ENCODE data around the gene DHFR2. TPM values are rescaled to one million over a fixed set of nuclear protein-coding genes. Genes with fewer than 3 reads are reported as not detected.

DHFR2 gene
- total RNA-seq, 5 donors from 2014 or later (not counting 1 experiment from before 2014, with no cell fraction given) = 3.5 to 11.4 (median 8.6) TPM

DNA sequence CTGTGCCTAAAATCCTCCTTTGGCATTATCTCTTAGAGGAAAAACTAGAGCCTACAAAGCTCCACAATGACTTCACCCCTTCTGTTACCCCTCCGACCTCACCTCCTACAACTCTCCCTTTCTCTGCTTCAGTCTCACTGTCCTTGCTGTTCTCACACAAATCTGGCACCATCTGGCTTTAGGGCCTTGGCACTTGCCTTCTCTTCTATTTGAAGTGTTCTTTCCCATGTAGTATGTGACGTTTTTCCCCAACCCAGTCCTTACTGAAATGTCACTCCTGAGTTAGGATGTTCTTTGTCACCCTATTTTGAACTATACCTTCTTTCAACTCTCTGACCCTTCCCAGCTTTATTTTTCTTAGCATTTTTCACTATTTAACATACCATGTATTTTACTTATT, 43.1 kb downstream of the DHFR2 start:
- CTCF ChIA-PET = no interaction called here
- no peak overlapping the region for H3K27ac Mint-ChIP-seq

DNA sequence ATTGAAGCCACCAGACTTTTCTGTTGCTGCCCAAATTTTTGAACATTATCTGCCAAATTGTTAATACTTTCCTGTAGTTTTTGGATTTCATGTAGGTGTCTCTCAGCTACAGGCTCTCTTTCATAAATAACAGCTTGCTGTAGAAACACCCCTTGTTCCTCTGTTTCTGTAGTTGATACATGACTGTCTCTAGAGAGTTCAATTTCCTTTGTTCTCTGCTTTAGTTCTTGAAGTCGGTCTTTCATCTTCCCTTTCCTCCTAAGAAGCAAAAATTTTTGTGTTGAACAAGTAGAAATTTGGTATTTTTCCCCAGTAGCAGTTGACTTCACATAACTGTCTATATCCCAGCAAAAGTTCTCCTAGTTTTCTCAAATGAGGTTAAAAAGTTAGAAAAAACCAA, 47.7 kb downstream of the DHFR2 start:
- ATAC-seq (replicated peaks in 1 of 4) (peak in 1 of 4 experiments; percentile 75), DNase-seq (peak in 1 of 35 experiments; percentile 6)
- Mint-ChIP-seq H3K36me3 (peaks cover 20% of the 10 kb centered on the region), H3K9me3 (no peaks in the 10 kb centered on the region), H3K27ac (no peak overlapping the region), H3K4me3 (no peak overlapping the region), H3K4me1 (peaks cover 14 to 21% (median 20%) of the 10 kb centered on the region in 3 donors), H3K27me3 (no peaks in the 10 kb centered on the region)
- no peaks in the 10 kb centered on the region for H3K27me3 ChIP-seq (replicated peaks in 1 of 2; ENCODE audit: control insufficient read depth in 2 of 2, extremely low read depth in 1 of 2, insufficient read depth in 2 of 2, low read length in 1 of 2)
- H3K4me3 ChIP-seq (ENCODE audit: control insufficient read depth in 1 of 2, extremely low read depth in 1 of 2, low read length in 1 of 2) = no peak overlapping the region
- no CpG with 5 or more reads among the region's 1 CpG for WGBS (ENCODE audit: insufficient coverage)
- ChIA-PET POLR2A (interaction anchor here in 1 of 2 donors (0.6 kb wide), 1 partner anchor 1011 kb away, joined by 4 read pairs; no protein-coding TSS in a partner anchor), CTCF (interaction anchor here in 1 of 2 donors (1.6 kb wide), 1 partner anchor 54 kb away, joined by 7 read pairs; no protein-coding TSS in a partner anchor)
- no peak overlapping the region for H3K27ac ChIP-seq (ENCODE audit: low read length)
- no peaks in the 10 kb centered on the region for H3K9me3 ChIP-seq
- H3K36me3 ChIP-seq (ENCODE audit: control insufficient read depth in 2 of 2, extremely low read depth in 1 of 2, insufficient read depth in 1 of 2, low read length in 1 of 2) = no peaks in the 10 kb centered on the region
- H3K4me1 ChIP-seq (ENCODE audit: control insufficient read depth in 1 of 2, extremely low read depth in 1 of 2, insufficient read depth in 2 of 2, low read length in 2 of 2) = peaks cover 0 to 9% of the 10 kb centered on the region in 2 experiments

More for the DNA sequence above, 43.1 kb downstream of the DHFR2 start:
- H3K27me3 ChIP-seq (replicated peaks in 1 of 2; ENCODE audit: control insufficient read depth in 2 of 2, extremely low read depth in 1 of 2, insufficient read depth in 2 of 2, low read length in 1 of 2) = no peaks in the 10 kb centered on the region
- POLR2A ChIA-PET = interaction anchor here in 1 of 2 donors (0.6 kb wide), 1 partner anchor 49 kb away, joined by 3 read pairs; no protein-coding TSS in a partner anchor
- no peaks in the 10 kb centered on the region for H3K36me3 ChIP-seq (ENCODE audit: control insufficient read depth in 2 of 2, extremely low read depth in 1 of 2, insufficient read depth in 1 of 2, low read length in 1 of 2)
- H3K9me3 ChIP-seq = no peaks in the 10 kb centered on the region
- no peak overlapping the region for H3K4me3 Mint-ChIP-seq
- H3K4me1 Mint-ChIP-seq = peaks cover 6% of the 10 kb centered on the region in 3 donors
- H3K36me3 Mint-ChIP-seq = peaks cover 9% of the 10 kb centered on the region
- H3K27ac ChIP-seq (ENCODE audit: low read length) = no peak overlapping the region
- whole genome bisulfite sequencing (ENCODE audit: insufficient coverage) = 93% methylated on average over 1 of the region's 2 CpGs
- no peak overlapping the region for H3K4me3 ChIP-seq (ENCODE audit: control insufficient read depth in 1 of 2, extremely low read depth in 1 of 2, low read length in 1 of 2)
- ATAC-seq (replicated peaks in 1 of 4) (no peak), DNase-seq (no peak)
- H3K27me3 Mint-ChIP-seq = no peaks in the 10 kb centered on the region
- no peaks in the 10 kb centered on the region for H3K9me3 Mint-ChIP-seq
- peaks cover 0 to 7% of the 10 kb centered on the region in 2 experiments for H3K4me1 ChIP-seq (ENCODE audit: control insufficient read depth in 1 of 2, extremely low read depth in 1 of 2, insufficient read depth in 2 of 2, low read length in 2 of 2)

DNA sequence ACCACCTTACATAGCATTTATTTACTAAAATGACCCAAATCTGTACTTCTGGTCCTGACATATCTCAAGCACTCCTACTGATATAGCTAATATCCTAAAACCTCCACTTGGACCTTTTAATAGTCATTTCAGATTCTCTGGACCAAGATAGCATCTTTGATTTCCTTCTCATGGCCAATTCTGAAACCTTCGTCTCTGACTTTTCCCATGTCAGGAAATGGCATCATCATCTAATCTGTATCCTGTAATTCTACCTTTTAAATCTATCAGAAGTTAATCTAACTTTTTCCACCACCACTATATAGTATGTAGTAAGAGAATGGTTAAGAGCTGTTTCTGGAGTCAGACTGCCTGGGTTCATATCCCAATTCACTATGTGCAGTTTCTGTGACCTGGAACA, 50.5 kb downstream of the DHFR2 start:
- no peak overlapping the region for H3K27ac Mint-ChIP-seq

DNA sequence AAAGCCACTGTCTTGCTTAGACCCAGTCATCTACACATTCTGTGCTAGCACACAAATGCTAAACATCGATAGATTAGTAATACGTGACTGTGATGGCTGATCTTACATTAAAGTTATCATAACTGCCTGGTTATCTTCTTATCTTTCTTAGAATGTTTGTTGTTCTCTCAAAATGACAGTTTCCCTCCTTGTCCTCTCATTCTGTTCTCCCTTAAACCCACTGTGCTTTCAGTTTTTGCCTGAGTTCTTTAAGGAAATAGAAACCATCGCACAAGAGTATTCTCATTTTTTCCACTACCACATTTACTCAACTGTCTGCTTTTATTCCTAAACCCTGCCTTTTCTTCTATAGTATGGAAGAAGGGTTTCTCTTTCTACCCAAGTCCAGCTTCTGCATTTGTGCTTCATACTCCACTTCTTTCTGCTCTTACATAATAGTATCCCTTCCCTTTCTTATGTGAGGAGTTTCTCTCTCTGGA, 51.4 kb downstream of the DHFR2 start:
- no peaks in the 10 kb centered on the region for H3K9me3 ChIP-seq
- no peaks in the 10 kb centered on the region for H3K36me3 ChIP-seq (ENCODE audit: control insufficient read depth in 2 of 2, extremely low read depth in 1 of 2, insufficient read depth in 1 of 2, low read length in 1 of 2)
- no peaks in the 10 kb centered on the region for H3K27me3 ChIP-seq (replicated peaks in 1 of 2; ENCODE audit: control insufficient read depth in 2 of 2, extremely low read depth in 1 of 2, insufficient read depth in 2 of 2, low read length in 1 of 2)
- peaks cover 0 to 9% of the 10 kb centered on the region in 2 experiments for H3K4me1 ChIP-seq (ENCODE audit: control insufficient read depth in 1 of 2, extremely low read depth in 1 of 2, insufficient read depth in 2 of 2, low read length in 2 of 2)
- Mint-ChIP-seq H3K27ac (peak overlapping the region in 1 of 2 donors; percentile 7), H3K4me1 (peaks cover 14 to 21% (median 20%) of the 10 kb centered on the region in 3 donors), H3K36me3 (peaks cover 23% of the 10 kb centered on the region), H3K9me3 (no peaks in the 10 kb centered on the region), H3K4me3 (no peak overlapping the region), H3K27me3 (no peaks in the 10 kb centered on the region)
- ChIA-PET CTCF (interaction anchor here in 1 of 2 donors (1.8 kb wide), 1 partner anchor 58 kb away, joined by 5 read pairs; no protein-coding TSS in a partner anchor), POLR2A (no interaction called here)
- H3K4me3 ChIP-seq (ENCODE audit: control insufficient read depth in 1 of 2, extremely low read depth in 1 of 2, low read length in 1 of 2) = no peak overlapping the region
- H3K27ac ChIP-seq (ENCODE audit: low read length) = no peak overlapping the region
- DNase-seq (no peak), ATAC-seq (replicated peaks in 1 of 4) (no peak)
- no CpG with 5 or more reads among the region's 3 CpGs for WGBS (ENCODE audit: insufficient coverage)

More for the DNA sequence above, 50.5 kb downstream of the DHFR2 start:
- no peak overlapping the region for H3K4me3 Mint-ChIP-seq
- no CpG with 5 or more reads among the region's 1 CpG for WGBS (ENCODE audit: insufficient coverage)
- no peak for DNase-seq
- Histone ChIP-seq H3K27ac (ENCODE audit: low read length) (no peak overlapping the region), H3K4me1 (ENCODE audit: control insufficient read depth in 1 of 2, extremely low read depth in 1 of 2, insufficient read depth in 2 of 2, low read length in 2 of 2) (peaks cover 0 to 9% of the 10 kb centered on the region in 2 experiments), H3K27me3 (replicated peaks in 1 of 2; ENCODE audit: control insufficient read depth in 2 of 2, extremely low read depth in 1 of 2, insufficient read depth in 2 of 2, low read length in 1 of 2) (no peaks in the 10 kb centered on the region), H3K36me3 (ENCODE audit: control insufficient read depth in 2 of 2, extremely low read depth in 1 of 2, insufficient read depth in 1 of 2, low read length in 1 of 2) (no peaks in the 10 kb centered on the region), H3K9me3 (no peaks in the 10 kb centered on the region), H3K4me3 (ENCODE audit: control insufficient read depth in 1 of 2, extremely low read depth in 1 of 2, low read length in 1 of 2) (no peak overlapping the region)
- no peak for ATAC-seq (replicated peaks in 1 of 4)
- POLR2A ChIA-PET = no interaction called here
- peaks cover 17% of the 10 kb centered on the region for H3K36me3 Mint-ChIP-seq
- no peaks in the 10 kb centered on the region for H3K9me3 Mint-ChIP-seq
- no peaks in the 10 kb centered on the region for H3K27me3 Mint-ChIP-seq
- CTCF ChIA-PET = interaction anchor here in 1 of 2 donors (0.6 to 1.8 kb wide), 2 partner anchors 9 to 57 kb away, joined by 4 to 5 read pairs; no protein-coding TSS in a partner anchor
- H3K4me1 Mint-ChIP-seq = peaks cover 14 to 21% (median 20%) of the 10 kb centered on the region in 3 donors

DNA sequence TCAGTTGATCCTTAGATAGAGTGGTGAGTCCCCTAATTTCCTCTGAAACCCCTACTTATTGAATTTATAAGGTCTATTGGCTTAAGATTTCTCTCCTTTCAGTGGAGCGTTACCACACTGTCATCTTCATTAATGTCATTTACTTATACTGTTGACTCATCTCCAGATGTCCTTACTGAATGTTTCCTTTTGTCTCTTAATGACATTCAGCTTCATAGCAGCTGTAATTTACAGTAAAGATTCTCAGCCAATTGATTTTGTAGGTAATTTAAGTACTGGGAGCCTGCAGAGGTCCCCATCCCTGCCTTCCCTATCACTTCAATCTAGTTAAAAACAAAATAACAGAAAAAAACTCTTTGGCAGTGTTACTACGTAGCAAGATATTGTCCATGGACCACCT, 53.1 kb downstream of the DHFR2 start:
- H3K4me3 Mint-ChIP-seq = no peak overlapping the region
- Histone ChIP-seq H3K27ac (ENCODE audit: low read length) (no peak overlapping the region), H3K27me3 (replicated peaks in 1 of 2; ENCODE audit: control insufficient read depth in 2 of 2, extremely low read depth in 1 of 2, insufficient read depth in 2 of 2, low read length in 1 of 2) (no peaks in the 10 kb centered on the region), H3K4me1 (ENCODE audit: control insufficient read depth in 1 of 2, extremely low read depth in 1 of 2, insufficient read depth in 2 of 2, low read length in 2 of 2) (peaks cover 0 to 2% of the 10 kb centered on the region in 2 experiments), H3K9me3 (no peaks in the 10 kb centered on the region), H3K4me3 (ENCODE audit: control insufficient read depth in 1 of 2, extremely low read depth in 1 of 2, low read length in 1 of 2) (no peak overlapping the region), H3K36me3 (ENCODE audit: control insufficient read depth in 2 of 2, extremely low read depth in 1 of 2, insufficient read depth in 1 of 2, low read length in 1 of 2) (no peaks in the 10 kb centered on the region)
- POLR2A ChIA-PET = interaction anchor here in 1 of 2 donors (0.6 kb wide), 1 partner anchor 466 kb away, joined by 4 read pairs; no protein-coding TSS in a partner anchor
- CTCF ChIA-PET = interaction anchor here in 1 of 2 donors (1.3 kb wide), 1 partner anchor 60 kb away, joined by 4 read pairs; no protein-coding TSS in a partner anchor
- H3K36me3 Mint-ChIP-seq = peaks cover 19% of the 10 kb centered on the region
- peaks cover 7 to 15% (median 14%) of the 10 kb centered on the region in 3 donors for H3K4me1 Mint-ChIP-seq
- no peaks in the 10 kb centered on the region for H3K27me3 Mint-ChIP-seq
- no CpG with 5 or more reads among the region's 2 CpGs for WGBS (ENCODE audit: insufficient coverage)
- H3K27ac Mint-ChIP-seq = no peak overlapping the region
- ATAC-seq (replicated peaks in 1 of 4) (no peak), DNase-seq (no peak)
- H3K9me3 Mint-ChIP-seq = no peaks in the 10 kb centered on the region

DNA sequence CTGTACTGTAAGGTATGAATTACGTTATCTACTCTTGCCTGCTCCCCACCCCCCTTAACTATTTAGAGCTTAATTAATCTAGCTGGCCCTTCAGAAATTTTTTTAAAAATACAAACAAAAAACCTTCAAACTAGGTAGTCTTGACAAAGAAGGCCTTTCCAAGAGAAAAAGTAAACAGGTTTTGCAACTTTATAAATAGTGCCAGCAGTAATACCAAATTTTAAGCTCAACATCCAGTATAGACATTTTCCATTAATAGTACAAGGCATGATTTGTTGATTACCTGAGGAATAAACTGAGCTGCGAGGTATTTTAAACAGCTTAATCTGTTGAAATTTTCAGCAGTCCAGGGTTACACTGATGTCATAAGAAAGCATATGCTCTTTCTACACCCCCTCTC, 54.5 kb downstream of the DHFR2 start:
- Mint-ChIP-seq H3K27ac (no peak overlapping the region), H3K4me1 (peaks cover 6 to 18% (median 17%) of the 10 kb centered on the region in 3 donors), H3K4me3 (no peak overlapping the region), H3K36me3 (peaks cover 17% of the 10 kb centered on the region), H3K9me3 (no peaks in the 10 kb centered on the region), H3K27me3 (no peaks in the 10 kb centered on the region)
- DNase-seq (no peak), ATAC-seq (replicated peaks in 1 of 4) (no peak)
- no peak overlapping the region for H3K27ac ChIP-seq (ENCODE audit: low read length)
- ChIA-PET CTCF (interaction anchor here in 1 of 2 donors (0.6 to 2.1 kb wide), 5 partner anchors 9 to 96 kb away, joined by 3 to 9 read pairs (median 3); no protein-coding TSS in a partner anchor), POLR2A (interaction anchor here in 1 of 2 donors (0.6 kb wide), 1 partner anchor 48 kb away, joined by 4 read pairs; no protein-coding TSS in a partner anchor)
- WGBS (ENCODE audit: insufficient coverage) = no CpG with 5 or more reads among the region's 2 CpGs
- no peak overlapping the region for H3K4me3 ChIP-seq (ENCODE audit: control insufficient read depth in 1 of 2, extremely low read depth in 1 of 2, low read length in 1 of 2)
- H3K36me3 ChIP-seq (ENCODE audit: control insufficient read depth in 2 of 2, extremely low read depth in 1 of 2, insufficient read depth in 1 of 2, low read length in 1 of 2) = no peaks in the 10 kb centered on the region
- no peaks in the 10 kb centered on the region for H3K9me3 ChIP-seq
- H3K4me1 ChIP-seq (ENCODE audit: control insufficient read depth in 1 of 2, extremely low read depth in 1 of 2, insufficient read depth in 2 of 2, low read length in 2 of 2) = no peaks in the 10 kb centered on the region
- H3K27me3 ChIP-seq (replicated peaks in 1 of 2; ENCODE audit: control insufficient read depth in 2 of 2, extremely low read depth in 1 of 2, insufficient read depth in 2 of 2, low read length in 1 of 2) = no peaks in the 10 kb centered on the region
